Fibroblast of the conjunctiva (primary cell): Measurements from ENCODE around the gene SPATS2.

Experiments used
- DNase-seq: peaks from one replicate; pipeline ENCODE4 v3.0.0-alpha.2; 2010; ENCODE audit warnings: low read depth

Gene SPATS2

GRCh38 chr12:49541140-49541861 is 174.0 kb downstream of the SPATS2 start:
- no peak for DNase-seq

- no peak for DNase-seq
Measured at GRCh38 chr12:49541911-49542505, 174.7 kb downstream of the SPATS2 start.

- DNase-seq: no peak
Measured at GRCh38 chr12:49542592-49543160, 175.4 kb downstream of the SPATS2 start.

- DNase-seq: no peak
Measured at GRCh38 chr12:49543221-49543913, 176.1 kb downstream of the SPATS2 start.

GRCh38 chr12:49543914-49544815 is 176.9 kb downstream of the SPATS2 start:
- DNase-seq: no peak

GRCh38 chr12:49545815-49546214 is 178.6 kb downstream of the SPATS2 start:
- no peak for DNase-seq

- no peak for DNase-seq
Measured at GRCh38 chr12:49546481-49546880, 179.2 kb downstream of the SPATS2 start.

- DNase-seq: no peak
Measured at GRCh38 chr12:49547090-49547690, 179.9 kb downstream of the SPATS2 start.

- no peak for DNase-seq
Measured at GRCh38 chr12:49548481-49548821, 181.2 kb downstream of the SPATS2 start.

GRCh38 chr12:49548822-49549648 is 181.8 kb downstream of the SPATS2 start:
- DNase-seq: no peak

- no peak for DNase-seq
Measured at GRCh38 chr12:49549735-49550692, 182.8 kb downstream of the SPATS2 start.

- DNase-seq: no peak
Measured at GRCh38 chr12:49550693-49551252, 183.5 kb downstream of the SPATS2 start.

GRCh38 chr12:49552014-49552413 is 184.8 kb downstream of the SPATS2 start:
- no peak for DNase-seq

- no peak for DNase-seq
Measured at GRCh38 chr12:49552425-49552824, 185.2 kb downstream of the SPATS2 start.

GRCh38 chr12:49552899-49553298 is 185.6 kb downstream of the SPATS2 start:
- DNase-seq: no peak

- no peak for DNase-seq
Measured at GRCh38 chr12:49553512-49554088, 186.3 kb downstream of the SPATS2 start.

GRCh38 chr12:49554266-49554665 is 187.0 kb downstream of the SPATS2 start:
- no peak for DNase-seq

- no peak for DNase-seq
Measured at GRCh38 chr12:49555631-49556390, 188.5 kb downstream of the SPATS2 start.
